PFSK-1 (cell line): ENCODE data around the gene SERTM2.

Experiments used
- FOXP2 ChIP-seq: optimal IDR thresholded peaks from 2 replicates; pipeline ENCODE3; 2011; ENCODE audit warnings: borderline replicate concordance, control low read depth, inconsistent platforms; ENCODE audit not compliant: insufficient read depth; ENCODE audit errors: extremely low read length, extremely low read depth
- POLR2AphosphoS5 ChIP-seq: IDR thresholded peaks from 2 replicates; pipeline ENCODE4 v1.6.1; 2012; ENCODE audit warnings: low read depth, mild to moderate bottlenecking, control low read depth, low read length, moderate library complexity
- SIN3A ChIP-seq: IDR thresholded peaks from 2 replicates; pipeline ENCODE4 v1.6.1; 2012; ENCODE audit warnings: mild to moderate bottlenecking, low read length, moderate library complexity, borderline replicate concordance; ENCODE audit not compliant: insufficient read depth
- TAF1 ChIP-seq: IDR thresholded peaks from 2 replicates; pipeline ENCODE4 v1.6.1; 2012; ENCODE audit warnings: low read length, control low read depth, borderline replicate concordance; ENCODE audit not compliant: insufficient read depth
- TF ChIP-seq, protein P1 (sequence below), 2 experiments: IDR thresholded peaks; 2 replicates each; pipeline versions ENCODE4 v1.6.1 to v1.8.0; 2011 to 2012; ENCODE audit warnings: low read depth in 2 of 2, low read length in 2 of 2, control low read depth in 1 of 2, inconsistent platforms in 1 of 2, mild to moderate bottlenecking in 1 of 2, moderate library complexity in 1 of 2; ENCODE audit not compliant: insufficient read depth in 1 of 2

DNA sequence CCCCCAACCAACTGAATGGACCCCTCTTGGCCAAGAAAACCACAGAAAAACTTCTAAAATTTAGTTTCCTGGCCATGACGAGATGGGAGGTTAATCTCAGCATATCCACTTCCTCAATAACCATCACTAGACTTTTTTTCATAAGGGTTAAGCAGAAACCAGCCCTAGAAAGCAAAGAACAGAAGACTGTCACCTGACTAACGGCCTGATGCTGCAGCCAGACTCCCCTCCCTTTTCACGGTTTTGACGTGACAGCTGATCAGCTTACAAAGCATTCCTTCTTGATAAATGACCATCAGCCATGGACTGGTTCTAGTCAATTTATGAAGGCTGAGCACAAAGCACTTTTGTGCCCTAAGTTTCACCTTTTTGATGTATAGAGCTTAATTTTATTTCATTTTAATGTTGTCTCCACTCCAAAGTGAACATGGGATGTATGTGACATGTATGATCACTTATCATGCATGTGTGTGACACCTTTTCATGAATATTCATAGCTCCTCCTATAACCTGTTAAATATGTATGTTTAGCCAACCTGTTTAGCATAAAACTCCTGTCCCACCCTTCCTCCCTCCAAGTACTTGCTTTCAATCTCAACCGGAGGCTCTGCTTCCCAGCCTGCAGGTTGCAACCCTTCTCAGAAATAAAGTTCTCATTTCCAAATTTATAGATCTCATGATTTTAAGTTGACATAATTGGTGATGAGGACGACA lies 56.3 kb downstream of the SERTM2 start:
- TF ChIP-seq TAF1 (no peak), POLR2AphosphoS5 (no peak), SIN3A (no peak), FOXP2 (no peak)
- TF ChIP-seq, protein P1, sequence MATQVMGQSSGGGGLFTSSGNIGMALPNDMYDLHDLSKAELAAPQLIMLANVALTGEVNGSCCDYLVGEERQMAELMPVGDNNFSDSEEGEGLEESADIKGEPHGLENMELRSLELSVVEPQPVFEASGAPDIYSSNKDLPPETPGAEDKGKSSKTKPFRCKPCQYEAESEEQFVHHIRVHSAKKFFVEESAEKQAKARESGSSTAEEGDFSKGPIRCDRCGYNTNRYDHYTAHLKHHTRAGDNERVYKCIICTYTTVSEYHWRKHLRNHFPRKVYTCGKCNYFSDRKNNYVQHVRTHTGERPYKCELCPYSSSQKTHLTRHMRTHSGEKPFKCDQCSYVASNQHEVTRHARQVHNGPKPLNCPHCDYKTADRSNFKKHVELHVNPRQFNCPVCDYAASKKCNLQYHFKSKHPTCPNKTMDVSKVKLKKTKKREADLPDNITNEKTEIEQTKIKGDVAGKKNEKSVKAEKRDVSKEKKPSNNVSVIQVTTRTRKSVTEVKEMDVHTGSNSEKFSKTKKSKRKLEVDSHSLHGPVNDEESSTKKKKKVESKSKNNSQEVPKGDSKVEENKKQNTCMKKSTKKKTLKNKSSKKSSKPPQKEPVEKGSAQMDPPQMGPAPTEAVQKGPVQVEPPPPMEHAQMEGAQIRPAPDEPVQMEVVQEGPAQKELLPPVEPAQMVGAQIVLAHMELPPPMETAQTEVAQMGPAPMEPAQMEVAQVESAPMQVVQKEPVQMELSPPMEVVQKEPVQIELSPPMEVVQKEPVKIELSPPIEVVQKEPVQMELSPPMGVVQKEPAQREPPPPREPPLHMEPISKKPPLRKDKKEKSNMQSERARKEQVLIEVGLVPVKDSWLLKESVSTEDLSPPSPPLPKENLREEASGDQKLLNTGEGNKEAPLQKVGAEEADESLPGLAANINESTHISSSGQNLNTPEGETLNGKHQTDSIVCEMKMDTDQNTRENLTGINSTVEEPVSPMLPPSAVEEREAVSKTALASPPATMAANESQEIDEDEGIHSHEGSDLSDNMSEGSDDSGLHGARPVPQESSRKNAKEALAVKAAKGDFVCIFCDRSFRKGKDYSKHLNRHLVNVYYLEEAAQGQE (IDR thresholded peaks at IDR 0.05; ENCODE audit: insufficient read depth in 1 of 2, low read depth in 2 of 2, low read length in 2 of 2), result no peak
